ENCODE results near the gene TBR1.

TBR1 gene

DNA sequence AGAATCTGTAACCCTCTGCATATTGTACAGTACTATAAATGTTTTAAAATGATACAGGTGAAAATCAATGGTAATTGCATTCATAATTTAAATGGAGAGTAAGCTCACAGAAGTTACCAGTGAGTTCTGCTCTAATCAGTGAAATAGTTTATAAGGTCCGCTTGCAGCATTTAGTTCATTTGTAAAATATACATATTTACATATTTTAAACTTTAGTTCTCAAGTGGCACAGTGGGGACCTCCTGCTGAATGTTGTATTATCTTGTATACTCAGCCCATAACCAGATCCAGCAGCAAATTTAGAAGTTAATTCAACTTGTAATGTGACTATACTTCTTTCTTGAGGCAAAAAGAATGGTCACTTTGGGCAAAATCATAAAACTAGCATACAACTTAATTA lies 41.7 kb upstream of the TBR1 start:
- TF ChIP-seq, protein P1, sequence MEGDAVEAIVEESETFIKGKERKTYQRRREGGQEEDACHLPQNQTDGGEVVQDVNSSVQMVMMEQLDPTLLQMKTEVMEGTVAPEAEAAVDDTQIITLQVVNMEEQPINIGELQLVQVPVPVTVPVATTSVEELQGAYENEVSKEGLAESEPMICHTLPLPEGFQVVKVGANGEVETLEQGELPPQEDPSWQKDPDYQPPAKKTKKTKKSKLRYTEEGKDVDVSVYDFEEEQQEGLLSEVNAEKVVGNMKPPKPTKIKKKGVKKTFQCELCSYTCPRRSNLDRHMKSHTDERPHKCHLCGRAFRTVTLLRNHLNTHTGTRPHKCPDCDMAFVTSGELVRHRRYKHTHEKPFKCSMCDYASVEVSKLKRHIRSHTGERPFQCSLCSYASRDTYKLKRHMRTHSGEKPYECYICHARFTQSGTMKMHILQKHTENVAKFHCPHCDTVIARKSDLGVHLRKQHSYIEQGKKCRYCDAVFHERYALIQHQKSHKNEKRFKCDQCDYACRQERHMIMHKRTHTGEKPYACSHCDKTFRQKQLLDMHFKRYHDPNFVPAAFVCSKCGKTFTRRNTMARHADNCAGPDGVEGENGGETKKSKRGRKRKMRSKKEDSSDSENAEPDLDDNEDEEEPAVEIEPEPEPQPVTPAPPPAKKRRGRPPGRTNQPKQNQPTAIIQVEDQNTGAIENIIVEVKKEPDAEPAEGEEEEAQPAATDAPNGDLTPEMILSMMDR (IDR thresholded peaks at IDR 0.05; ENCODE audit: control extremely low read depth, extremely low read depth, low read depth, missing control alignments) = no peak
- DNase-seq (ENCODE audit: extremely low spot score) = no peak
- ChIA-PET CTCF (no interaction called here), POLR2A (no interaction called here)

DNA sequence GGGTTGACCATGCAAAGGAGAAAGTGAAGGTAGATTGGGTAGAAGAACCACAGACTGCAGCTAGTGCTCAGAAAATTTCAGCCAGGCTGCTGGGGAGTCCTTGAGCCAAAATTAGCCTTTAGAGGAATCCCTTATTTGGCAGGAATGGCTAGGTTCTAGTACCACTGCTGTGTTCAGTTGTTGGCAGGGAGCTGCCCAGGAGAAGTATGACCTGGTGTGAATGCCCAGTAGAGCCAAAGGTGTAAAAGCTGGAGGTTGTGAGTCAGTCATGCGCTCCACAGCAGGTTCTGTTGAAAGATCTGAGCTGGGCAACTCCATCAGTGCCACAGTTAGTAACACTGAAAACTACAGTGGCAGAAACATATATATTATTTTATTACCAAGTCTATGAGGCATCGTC lies 36.4 kb upstream of the TBR1 start:
- no peak for DNase-seq (ENCODE audit: extremely low spot score)
- POLR2A ChIA-PET = no interaction called here
- CTCF ChIA-PET = interaction anchor here (1.1 to 1.3 kb wide), 2 partner anchors 10 to 13 kb away, joined by 3 to 5 read pairs; no protein-coding TSS in a partner anchor
- TF ChIP-seq, protein P1 (IDR thresholded peaks at IDR 0.05; ENCODE audit: control extremely low read depth, extremely low read depth, low read depth, missing control alignments) = no peak

DNA sequence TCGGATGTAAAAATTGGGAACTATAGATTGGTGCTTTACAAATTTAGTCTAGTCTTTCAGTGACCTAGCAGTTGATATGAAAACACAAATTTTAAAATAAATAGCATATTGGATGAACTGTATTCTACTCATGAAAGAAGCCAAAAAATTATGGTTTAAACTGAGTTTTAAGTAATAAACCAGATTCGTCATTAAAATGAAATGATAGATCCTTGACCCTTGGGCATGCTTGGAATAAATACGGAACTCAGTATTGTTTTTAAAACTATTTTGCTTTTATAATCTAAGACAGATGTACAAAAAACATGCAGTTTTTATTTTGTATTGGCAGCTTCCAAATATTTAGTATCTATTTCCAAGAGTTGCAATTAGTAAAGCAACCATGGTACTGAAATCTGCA lies 34.6 kb upstream of the TBR1 start:
- CTCF ChIA-PET = interaction anchor here (0.8 kb wide), 2 partner anchors 9 to 22 kb away, joined by 3 read pairs; no protein-coding TSS in a partner anchor
- POLR2A ChIA-PET = no interaction called here
- DNase-seq (ENCODE audit: extremely low spot score) = no peak
- TF ChIP-seq, protein P1 (IDR thresholded peaks at IDR 0.05; ENCODE audit: control extremely low read depth, extremely low read depth, low read depth, missing control alignments) = no peak

DNA sequence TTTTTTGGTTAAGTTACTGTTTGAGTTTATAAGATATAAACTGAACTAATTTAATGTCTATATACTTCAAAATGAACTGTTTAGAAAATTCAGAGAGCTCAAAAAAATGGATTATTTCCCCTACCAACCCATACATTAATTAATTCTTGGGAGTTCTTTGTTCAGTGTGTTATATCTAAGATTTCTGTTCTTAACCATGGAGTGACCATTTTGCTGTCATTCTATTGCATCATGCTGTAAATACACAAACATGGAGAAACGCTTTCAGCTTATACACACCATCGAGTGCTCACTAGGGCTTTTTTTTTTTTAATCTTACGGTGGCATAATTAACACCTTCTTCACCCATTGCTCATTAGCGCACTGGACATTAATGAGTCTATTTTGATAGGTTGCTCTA lies 33.4 kb upstream of the TBR1 start:
- CTCF ChIA-PET = no interaction called here
- TF ChIP-seq, protein P1 (IDR thresholded peaks at IDR 0.05; ENCODE audit: control extremely low read depth, extremely low read depth, low read depth, missing control alignments) = no peak

DNA sequence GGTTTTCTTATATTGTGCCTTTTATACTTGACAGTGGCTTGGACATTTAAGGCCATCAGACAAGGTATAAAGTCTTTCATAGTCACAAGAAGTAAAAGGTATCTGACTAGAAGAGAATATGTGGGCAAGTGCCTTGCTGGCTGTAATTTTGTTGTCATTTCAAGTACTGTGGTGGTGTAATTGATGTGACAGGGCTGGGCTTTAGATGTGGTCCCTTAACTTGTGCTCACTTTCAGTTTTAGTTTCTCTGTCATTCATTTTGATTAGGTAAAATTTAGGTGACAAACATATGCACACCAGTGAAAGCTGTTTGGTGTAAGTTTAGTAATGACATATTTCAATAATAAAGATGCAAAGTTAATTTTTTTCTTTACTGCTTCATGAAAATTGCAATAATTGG lies 31.2 kb upstream of the TBR1 start:
- DNase-seq (ENCODE audit: extremely low spot score) = no peak
- TF ChIP-seq, protein P1 (IDR thresholded peaks at IDR 0.05; ENCODE audit: control extremely low read depth, extremely low read depth, low read depth, missing control alignments) = no peak
- POLR2A ChIA-PET = no interaction called here
- CTCF ChIA-PET = no interaction called here

More for the DNA sequence above, 33.4 kb upstream of the TBR1 start:
- POLR2A ChIA-PET = no interaction called here
- DNase-seq (ENCODE audit: extremely low spot score) = no peak

DNA sequence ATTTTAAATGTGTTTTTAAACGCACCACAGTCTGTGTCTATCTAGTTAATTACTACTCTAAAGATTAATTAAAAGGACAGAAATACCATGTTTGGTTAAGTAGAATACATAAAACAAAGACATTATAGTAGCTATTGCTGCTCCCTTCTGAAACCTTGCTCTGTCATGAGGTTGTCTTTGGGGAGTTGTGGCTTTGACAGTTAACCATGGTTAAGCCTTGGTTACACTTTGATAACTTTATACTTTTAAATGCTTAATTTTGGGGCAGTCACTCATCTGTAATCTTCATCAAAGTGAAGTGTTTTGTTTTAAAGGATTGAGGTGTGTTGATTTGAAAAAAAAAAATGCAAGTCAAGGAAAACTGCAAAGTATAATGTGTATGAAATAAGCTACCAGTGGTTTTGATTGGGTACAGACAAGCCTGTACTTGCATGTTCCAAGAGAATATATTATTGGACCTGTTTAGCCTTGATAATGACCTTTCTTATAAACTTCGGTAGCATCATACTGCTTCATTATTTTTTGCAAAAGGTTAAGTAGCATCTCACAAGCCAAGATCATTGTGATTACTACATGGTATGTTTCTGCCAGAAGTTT lies 29.8 kb upstream of the TBR1 start:
- ChIA-PET POLR2A (no interaction called here), CTCF (interaction anchor here (1.1 kb wide), 1 partner anchor 10 kb away, joined by 5 read pairs; no protein-coding TSS in a partner anchor)
- DNase-seq (ENCODE audit: extremely low spot score) = no peak
- TF ChIP-seq, protein P1 (IDR thresholded peaks at IDR 0.05; ENCODE audit: control extremely low read depth, extremely low read depth, low read depth, missing control alignments) = no peak

All from GM10248 (cell line).